HK-2 (cell line): Measurements from ENCODE around the gene EXOG.
"Not testable (repeated sequence)": the region's sequence is repeated elsewhere in the genome, so short reads cannot be mapped to it uniquely, and the experiment has no call there.

Experiments used
- DNase-seq: peaks from one replicate; pipeline ENCODE4 v3.0.0-alpha.2; 2018; ENCODE audit not compliant: unreplicated experiment

The EXOG gene

DNA sequence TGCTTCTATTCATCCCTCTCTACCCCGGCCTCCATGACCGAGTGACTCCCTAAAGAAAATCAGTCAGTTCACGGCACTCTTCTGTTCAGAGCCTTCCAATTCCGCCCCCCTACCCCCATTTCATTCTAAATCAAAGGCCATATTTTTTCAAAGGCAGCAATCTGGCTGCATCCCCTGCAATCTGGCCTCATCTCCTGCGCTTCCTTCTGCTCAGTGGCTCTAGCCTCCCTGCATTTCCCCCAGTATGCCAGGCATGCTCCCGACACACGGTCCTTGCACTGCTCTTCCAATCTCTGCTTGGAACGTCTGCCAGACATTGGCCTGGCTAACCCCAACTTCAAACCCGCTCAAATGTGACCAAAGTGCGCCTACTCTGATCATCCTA, 67.7 kb downstream of the EXOG start:
- DNase-seq: no peak

DNA sequence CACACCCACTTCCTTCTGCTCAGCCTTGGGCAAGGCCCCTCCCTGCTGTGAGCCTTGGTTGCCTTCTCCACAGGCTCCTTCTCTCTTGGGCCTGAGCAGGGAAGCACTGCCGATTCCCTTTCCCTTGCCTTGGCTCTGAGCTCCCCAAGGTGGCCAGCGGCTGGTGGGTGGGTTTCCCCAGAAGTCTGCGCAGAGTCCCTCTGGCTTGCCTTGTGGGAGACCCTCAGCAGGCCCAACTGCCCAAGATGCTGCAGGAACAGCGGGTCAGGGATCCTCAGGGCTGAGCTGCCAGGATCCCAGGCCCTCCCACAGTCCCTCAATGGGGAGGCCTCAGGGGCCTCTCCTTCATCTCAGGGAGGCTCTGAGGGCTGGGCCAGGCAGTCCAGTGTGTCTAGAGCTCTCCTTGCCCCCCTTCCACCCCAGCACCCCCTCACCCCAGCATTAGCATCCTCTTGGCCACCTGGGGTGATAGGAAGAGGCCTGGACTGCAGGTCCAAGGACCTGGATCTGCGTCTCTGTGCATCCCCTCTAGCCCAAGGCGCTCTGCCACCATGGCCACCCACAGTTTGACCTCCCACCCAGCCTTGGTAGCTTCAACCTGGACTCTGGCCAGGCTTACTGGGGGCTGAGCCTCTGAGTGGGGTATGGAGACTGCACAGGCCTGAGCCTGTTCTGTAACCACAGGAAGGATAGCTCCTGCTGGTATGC, 68.6 kb downstream of the EXOG start:
- DNase-seq: no peak

DNA sequence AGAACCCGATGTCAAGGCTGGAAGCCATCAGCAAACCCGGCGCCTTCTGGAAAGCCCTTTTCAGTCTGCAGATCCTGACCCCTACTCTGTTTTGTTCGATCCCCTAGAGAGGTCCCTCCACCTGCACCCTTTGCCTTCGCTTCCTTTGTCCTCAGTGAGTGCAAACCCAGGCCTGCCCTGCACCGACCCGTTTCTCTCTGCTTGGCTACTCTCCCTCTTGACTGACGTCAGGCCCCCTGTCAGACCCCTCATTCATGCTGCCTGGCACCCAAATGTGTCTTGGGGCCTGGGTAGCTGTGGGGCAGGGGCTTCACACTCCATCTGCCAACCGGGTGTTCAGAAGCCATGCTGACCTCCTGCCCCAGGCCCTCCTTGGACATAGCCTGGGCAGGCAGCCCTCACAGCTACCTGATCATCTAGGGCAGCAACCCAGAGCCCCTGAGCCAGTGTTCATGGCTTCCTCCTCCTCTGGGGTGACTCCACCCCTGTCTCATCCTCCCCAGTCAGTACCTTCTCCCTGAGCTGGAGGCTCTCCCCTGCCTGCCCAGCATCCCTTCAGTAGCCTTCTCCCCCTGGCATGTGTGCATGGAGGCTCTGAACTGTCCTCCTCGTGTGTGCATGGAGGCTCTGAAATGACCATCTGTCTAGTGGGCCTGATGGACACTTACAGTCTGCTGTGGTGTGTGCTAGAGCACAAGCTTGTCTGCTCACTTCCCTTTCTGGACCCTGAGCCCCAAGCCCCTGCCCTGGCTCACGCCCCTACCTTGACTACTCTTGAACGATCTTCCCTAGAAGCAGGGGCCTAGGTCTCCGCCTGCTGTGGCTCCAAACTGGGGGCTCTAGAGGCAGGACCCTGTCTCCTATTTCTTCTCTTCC, 69.4 kb downstream of the EXOG start:
- no peak for DNase-seq

DNA sequence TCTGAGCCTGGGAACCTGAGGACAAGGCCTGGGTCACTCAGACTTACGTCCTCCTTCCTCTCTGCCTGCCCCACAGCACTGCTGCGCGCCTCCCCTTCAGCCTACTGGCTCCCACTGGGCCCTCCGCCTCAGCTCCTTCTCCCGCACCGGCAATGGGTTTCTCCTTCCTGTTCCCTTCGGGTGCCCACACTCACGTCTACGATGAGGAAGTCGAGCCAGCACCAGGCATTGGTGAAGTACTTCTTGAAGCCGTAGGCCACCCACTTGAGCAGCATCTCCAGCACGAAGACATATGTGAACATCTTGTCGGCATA, 70.0 kb downstream of the EXOG start:
- DNase-seq: no peak

DNA sequence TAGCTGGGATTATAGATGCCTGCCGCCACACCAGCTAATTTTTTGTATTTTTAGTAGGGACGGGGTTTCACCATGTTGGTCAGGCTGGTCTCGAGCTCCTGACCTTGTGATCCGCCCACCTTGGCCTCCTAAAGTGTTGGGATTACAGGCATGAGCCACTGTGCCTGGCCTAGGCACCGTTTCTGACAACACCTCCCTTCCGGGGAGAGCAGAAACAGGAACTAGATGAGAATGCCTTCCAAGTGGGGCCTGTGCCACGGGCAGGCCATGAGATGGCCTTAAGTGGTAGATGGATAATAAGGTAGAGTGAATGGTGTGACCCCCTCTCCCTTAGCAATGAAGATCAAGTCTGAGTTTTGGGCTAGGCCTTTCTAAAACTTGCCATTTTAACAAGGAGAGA, 70.7 kb downstream of the EXOG start:
- not testable (repeated sequence) for DNase-seq

DNA sequence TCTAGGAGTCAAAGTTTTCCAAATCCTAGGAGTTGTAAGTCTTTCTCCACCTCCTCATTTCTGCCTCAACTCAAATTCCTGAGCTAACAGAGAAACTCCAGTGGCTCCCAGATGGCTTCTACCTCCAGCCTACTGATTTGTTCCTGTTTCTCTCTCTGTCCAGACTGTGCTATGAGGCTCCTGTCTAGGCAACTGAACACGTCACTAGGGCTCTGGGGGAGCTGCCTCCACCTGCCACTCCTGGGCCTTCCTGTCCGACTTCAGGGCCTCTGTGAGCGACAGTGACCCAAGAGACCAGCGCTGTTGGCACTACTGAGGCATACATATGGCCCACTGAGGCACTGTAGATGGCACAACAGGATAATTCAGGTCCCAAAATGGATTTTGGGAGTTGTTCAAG, 71.4 kb downstream of the EXOG start:
- no peak for DNase-seq

DNA sequence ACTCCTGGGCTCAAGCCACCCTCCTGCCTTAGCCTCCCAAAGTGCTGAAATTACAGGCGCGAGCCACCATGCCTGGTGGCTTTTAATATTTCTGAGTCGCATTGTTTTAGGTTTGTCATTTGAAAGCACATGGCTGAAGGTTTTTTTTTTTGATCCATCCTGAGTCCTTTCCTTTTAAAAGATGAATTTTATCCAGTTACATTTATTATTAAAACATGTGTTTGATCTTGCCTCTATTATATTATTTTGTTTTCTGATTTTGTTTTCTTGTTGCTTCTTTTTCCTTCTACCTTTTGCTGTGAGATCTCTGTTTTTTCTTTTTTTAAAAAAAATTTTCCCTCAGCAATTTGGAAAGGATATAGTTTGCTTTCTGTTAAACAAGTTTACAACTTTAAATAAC, 77.0 kb downstream of the EXOG start:
- no peak for DNase-seq

DNA sequence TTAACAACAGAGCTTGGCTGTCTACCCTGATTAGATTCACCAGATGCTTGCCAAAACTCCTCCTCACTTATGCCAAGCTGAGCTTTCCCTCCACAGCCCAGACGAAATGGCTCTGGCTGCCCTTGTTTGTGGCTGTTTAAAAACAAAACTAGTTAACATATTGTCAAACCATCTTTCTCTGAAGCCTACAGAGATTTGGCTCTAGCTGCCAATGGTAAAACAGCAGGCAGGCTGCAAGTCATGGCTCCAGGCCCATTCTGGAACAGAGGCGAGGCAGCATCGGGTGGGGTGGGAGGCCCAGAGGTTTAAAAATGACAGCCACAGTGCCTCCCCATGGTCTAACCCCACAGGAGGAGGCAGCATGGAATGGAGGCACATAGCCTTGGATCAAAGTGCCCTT, 77.4 kb downstream of the EXOG start:
- no peak for DNase-seq

DNA sequence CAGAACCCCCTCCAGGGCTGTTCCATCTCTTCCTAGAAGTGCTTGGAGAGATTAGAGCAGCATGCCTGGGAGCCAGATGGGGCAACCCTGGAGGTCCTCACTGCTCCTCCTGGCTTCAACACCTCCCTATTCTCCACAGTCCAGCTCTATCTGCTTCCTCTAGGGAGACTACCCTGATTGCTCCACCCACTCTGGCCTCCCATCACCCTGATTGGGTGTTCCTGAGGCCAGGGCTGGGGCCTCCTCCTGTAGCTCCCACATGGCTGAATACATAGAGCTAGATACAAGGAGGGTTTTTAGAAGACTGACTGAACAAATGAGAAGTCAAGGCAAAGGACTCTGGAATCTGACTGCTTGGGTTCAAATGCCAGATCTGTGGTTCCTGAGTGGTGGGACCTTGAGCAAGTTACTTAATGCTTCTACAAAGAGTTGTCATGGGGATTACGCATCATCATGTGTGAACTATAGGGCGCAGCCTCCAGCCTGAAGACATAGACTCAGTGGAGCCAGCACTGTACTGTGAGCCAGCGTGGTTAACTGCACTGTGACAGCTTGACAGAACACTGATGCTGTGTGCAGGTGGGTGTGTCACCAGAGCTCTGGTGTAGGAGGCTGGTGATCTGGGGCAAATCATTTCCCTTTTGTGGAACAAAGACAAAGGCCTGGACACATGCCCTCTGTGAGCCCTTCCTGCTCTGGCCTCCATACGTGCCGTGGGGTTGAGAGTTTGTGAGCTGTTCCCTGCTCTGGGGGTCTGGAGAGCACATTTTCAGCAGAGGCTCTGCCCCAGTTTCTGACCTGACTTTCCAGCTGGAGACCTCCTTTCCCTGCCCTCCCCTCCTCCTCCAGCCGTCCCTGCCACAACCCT, 78.5 kb downstream of the EXOG start:
- no peak for DNase-seq

DNA sequence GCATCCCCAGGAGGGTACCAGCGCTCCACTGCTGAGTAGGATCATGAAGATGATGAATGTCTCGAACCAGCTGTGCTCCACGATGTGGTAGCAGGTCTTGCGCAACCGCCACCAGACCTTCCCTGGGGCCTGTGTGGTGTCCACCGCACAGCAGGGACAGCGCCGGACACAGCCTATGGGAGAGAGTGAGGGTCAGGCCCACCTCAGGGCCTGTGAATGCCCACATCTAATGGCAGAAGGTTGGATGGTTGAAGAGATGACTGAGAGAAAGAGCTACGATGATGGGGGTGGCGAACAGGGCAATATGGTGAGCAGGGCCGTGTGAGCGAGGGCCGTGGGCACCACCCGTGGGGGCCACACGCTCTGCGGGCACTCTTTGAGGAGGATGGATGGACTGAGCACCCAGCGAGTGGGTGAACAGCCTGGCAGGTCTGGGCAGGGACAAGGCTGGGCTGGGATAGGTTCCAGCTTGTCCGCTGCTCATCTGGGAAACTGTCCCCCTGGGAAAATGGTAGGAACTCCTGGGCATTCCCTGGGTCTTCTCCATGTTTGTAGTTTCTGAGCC, 79.2 kb downstream of the EXOG start:
- DNase-seq: no peak
